Measurements from ENCODE around the gene DISP2. TPM values are rescaled to one million over a fixed set of nuclear protein-coding genes. Genes with fewer than 3 reads are reported as not detected.

DISP2 gene
- total and polyA plus RNA-seq, 9 of the 15 experiments (the other 6 are each of a cell fraction or from before 2014, with no cell fraction given), result 0.06 to 0.89 (median 0.15) TPM; not detected in 1

- no peaks in the 10 kb centered on the region for H4K20me1 ChIP-seq (replicated peaks; ENCODE audit: control insufficient read depth, insufficient read depth, low read length)
- H2AFZ ChIP-seq (ENCODE audit: low read depth, low read length), result no peak overlapping the region
- intact Hi-C loops (cut with micrococcal nuclease), result no loop called here
- no peak overlapping the region for H3K27ac ChIP-seq (ENCODE audit: extremely low read depth, low read depth, low read length)
- 0 out of 3 replicates have a peak, but pooled peaks cover 3% of the 10 kb centered on the region for H3K36me3 ChIP-seq (ENCODE audit: control insufficient read depth, insufficient read depth, low read length)
- no peak for FAIRE-seq
- in situ Hi-C loops (cut with MboI), result no loop called here
- no peaks in the 10 kb centered on the region for H3K9me1 ChIP-seq (ENCODE audit: control insufficient read depth, insufficient read depth, low read length)
- H3K9ac ChIP-seq (ENCODE audit: insufficient read depth in 1 of 2, low read depth in 2 of 2, low read length in 2 of 2), result no peak overlapping the region
- H3K4me3 ChIP-seq, result no peak overlapping the region
- no peaks in the 10 kb centered on the region for H3K79me2 ChIP-seq (ENCODE audit: control insufficient read depth, insufficient read depth, low read length)
- no peaks in the 10 kb centered on the region for H3K4me1 ChIP-seq (replicated peaks in 1 of 2; ENCODE audit: control insufficient read depth in 2 of 2, insufficient read depth in 2 of 2, low read length in 2 of 2)
- TF ChIP-seq NCOA4 (IDR thresholded peaks at IDR 0.05; ENCODE audit: partially characterized antibody), result no peak
- no peak for TF ChIP-seq POLR3G (IDR thresholded peaks at IDR 0.05; ENCODE audit: extremely low read depth, insufficient read length, insufficient replicate concordance)
- no peak for TF ChIP-seq ZC3H4 (CRISPR knock-in tag; IDR thresholded peaks at IDR 0.05; ENCODE audit: borderline replicate concordance)
- no peak for TF ChIP-seq THRAP3 (IDR thresholded peaks at IDR 0.05; ENCODE audit: borderline replicate concordance)
- no peak for TF ChIP-seq HOMEZ (CRISPR knock-in tag; IDR thresholded peaks at IDR 0.05)
- TF ChIP-seq NONO (IDR thresholded peaks at IDR 0.05; ENCODE audit: low read depth in 2 of 2, low read length in 1 of 2), result no peak
- TF ChIP-seq COPS2 (conservative IDR thresholded peaks at IDR 0.05), result no peak
- no peaks in the 10 kb centered on the region for H3K9me3 ChIP-seq (replicated peaks; ENCODE audit: control insufficient read depth, insufficient read depth, low read depth, low read length)
- ChIA-PET CTCF (ENCODE audit: low intra/inter-chr PET ratio) (no interaction called here), POLR2A (interaction anchor here (1.2 to 1.7 kb wide), 2 partner anchors 9 to 11 kb away, joined by 3 to 5 read pairs; partner anchors contain the start of gene IVD)
- 64% methylated on average over 7 of the region's 7 CpGs for WGBS (ENCODE audit: insufficient coverage, low coverage, missing lambda C conversion rate)
- H3K27me3 ChIP-seq (ENCODE audit: control insufficient read depth in 2 of 2, insufficient read depth in 2 of 2, low read length in 2 of 2), result no peaks in the 10 kb centered on the region
- DNase-seq (ENCODE audit: extremely low read depth in 1 of 4, low spot score in 3 of 4), result no peak
- ATAC-seq, result no peak
- no TSS peak for BruUV-seq (replicated peaks)
- no peak overlapping the region for H3K4me2 ChIP-seq (ENCODE audit: insufficient read depth, low read length)
Measured at GRCh38 chr15:40414816-40415215, 56.8 kb downstream of the DISP2 start.

All from K562 (cell line).